T-helper 2 cell treated with Interferon-gamma antibody and Interleukin-4, amounts not matched to agents 100 ng/mL and 5 ng/mL, for 36 hours (primary cell): ENCODE measurements around the gene KCNJ3. TPM values are rescaled to one million over a fixed set of nuclear protein-coding genes. Genes with fewer than 3 reads are reported as not detected.

Experiments
- intact Hi-C: fragments of 100-400 bp; cut with micrococcal nuclease; formaldehyde crosslinking; loops from one replicate; pipeline ENCODE4 v1.15.1; 2023
- total RNA-seq: library from RNA; stranded (reverse); gene quantifications from 2 replicates; pipeline ENCODE4 v1.2.3, GENCODE V29; 2022

Gene KCNJ3, protein sequence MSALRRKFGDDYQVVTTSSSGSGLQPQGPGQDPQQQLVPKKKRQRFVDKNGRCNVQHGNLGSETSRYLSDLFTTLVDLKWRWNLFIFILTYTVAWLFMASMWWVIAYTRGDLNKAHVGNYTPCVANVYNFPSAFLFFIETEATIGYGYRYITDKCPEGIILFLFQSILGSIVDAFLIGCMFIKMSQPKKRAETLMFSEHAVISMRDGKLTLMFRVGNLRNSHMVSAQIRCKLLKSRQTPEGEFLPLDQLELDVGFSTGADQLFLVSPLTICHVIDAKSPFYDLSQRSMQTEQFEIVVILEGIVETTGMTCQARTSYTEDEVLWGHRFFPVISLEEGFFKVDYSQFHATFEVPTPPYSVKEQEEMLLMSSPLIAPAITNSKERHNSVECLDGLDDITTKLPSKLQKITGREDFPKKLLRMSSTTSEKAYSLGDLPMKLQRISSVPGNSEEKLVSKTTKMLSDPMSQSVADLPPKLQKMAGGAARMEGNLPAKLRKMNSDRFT
- total RNA-seq: not detected in 2 replicates

DNA sequence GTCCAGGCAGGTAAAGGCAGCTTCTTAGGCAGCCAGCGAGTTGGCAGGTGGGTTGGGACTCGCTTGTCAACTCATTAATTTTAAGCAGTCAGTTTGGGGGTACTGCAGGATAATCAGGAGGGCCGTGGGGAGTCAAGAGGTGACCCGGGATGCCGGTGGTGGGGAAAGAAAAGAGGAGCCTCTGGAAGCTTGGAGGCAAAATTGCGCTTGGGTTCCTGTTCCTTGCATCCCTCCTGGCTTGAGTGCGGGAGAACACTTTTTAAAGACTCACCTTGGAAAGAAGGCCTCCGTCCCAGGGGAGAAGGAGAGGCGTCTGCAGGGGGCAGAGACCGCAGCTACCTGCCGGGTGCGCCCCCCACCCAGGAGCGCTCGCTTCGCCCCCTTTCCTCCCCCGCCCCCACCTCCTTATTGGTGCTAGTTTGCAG is at the start of gene KCNJ3:
TSS of gene KCNJ3 (plus strand) at position 400 of the 425 bp plus-strand sequence. CDS start 81 bp downstream, outside the sequence.
- intact Hi-C loops: no loop called here

DNA sequence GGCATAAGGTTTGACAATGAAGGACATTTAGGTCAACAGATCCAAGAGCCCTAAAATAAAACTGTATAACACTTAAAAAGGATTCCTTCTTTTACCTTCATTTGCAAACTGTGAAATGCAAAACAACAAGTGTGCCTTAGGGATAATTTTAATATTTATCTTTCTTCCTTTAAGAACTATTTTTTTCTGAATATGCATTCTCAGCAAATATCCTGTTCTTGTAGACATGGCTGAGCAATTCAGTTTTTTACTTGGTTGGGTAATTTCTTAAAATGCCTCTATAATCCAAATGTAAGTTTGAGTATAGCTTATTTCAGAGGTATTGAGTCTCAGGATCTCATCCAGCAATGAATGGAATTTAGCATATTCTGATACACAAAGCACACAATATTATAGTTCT is 43.0 kb upstream of the KCNJ3 start:
- intact Hi-C loops: no loop called here

DNA sequence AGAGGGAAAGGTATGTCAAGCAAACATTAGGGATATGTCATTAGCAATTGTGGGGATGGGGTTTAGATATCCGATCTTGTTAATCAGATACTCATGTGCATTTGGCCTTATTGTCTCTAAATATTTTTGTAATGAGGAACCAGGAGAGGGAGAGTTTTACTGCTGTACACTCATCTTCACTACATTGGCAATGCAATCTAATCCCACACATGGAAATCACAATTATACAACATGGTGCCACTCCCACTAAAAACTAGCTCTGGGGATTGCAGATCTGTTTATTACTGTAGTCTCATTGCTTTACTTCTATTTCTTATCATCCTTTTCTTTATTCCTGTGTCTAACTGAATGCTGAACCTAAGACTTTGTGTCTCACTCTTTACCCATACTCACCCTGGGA is 39.6 kb upstream of the KCNJ3 start:
- intact Hi-C loops: no loop called here

DNA sequence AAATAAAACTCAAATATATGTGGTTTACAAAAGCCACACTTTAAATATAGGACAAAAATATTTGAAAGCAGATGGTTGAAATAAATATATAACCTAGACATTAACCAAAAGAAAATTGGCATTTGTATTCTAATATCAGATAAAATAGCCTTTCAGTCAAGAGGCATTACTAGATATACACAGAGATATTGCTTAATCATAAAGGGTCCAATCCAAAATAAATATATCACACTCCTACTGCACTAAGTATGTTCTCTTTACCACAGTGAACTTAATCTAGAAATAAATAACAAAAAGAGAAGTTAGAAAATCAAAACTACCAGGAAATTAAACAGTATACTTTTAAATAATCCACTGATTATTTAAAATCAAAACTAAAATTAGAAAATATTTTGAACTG is 34.2 kb upstream of the KCNJ3 start:
- intact Hi-C loops: no loop called here

DNA sequence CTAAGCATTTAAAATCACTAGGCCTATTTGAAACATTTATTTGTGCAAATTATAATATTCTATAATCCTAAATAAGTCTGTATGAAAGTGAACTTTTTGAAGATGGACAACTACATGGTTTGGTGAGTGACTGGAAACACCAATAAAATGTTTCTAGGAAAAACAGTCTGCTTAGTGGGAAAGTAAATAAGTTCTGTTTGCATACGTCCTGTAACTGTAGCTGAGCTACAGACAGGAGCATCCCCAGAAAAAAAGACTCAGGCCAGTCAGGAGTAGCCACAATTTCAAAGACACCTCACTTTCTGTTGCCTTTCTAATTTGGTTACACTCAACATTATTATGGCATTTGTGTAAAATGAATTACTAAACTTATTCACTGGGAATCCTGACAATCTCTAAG is 28.4 kb upstream of the KCNJ3 start:
- intact Hi-C loops: no loop called here

DNA sequence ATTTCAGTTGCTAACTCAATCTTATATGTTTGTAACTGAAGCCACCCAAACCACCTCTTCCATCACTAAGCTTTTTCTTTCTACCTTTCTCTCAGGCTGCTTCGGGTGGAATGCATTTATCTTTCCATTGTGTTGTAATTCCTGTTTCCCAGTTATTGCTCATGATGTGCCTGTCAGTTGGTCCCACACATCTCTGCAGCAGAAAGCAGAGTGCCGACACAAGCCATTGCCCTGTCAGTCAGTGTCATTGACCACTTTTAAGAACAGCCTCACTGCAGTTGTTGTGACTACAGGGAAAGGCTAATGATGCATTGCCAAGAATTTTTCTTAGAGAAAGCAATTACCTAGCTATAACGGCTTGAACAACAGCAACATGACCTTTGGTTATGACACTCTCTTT is 24.8 kb upstream of the KCNJ3 start:
- intact Hi-C loops: no loop called here

DNA sequence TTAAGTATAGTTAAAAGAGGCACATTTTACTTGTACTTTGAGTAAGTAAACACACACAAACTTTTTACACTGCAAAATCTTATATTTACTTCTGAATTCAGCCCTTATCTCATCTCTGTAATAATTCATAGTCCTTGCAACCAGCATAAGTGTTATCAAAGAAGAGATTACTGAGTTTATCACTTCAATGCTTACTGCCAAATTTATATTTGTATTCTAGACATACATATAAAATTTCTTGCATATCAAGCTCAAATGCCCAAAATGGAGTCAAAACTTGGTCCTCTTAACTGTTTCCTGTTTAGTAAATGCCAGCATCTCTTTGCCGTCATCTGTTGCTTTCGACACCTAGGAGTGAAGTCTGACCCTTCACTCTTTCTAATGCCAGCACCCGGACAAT is 21.1 kb upstream of the KCNJ3 start:
- intact Hi-C loops: no loop called here

DNA sequence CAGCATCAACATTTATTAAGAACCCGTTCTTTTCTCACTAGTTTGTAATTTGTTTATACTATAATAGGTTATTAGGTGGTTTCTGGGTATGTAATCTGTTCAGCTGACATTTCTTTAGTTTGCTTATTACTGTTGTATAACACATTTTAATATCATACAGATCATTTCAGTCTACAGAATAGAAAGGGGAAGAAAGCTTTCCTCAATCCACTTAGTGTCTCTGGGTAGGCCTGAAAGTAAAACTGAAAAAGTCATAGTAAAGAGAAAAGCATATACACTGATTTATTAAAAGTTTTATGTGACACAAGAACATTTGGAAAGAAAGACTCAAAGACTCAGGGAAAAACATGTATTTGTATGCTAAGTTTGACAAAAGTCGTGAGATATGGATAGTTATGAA is 16.8 kb upstream of the KCNJ3 start:
- intact Hi-C loops: no loop called here

DNA sequence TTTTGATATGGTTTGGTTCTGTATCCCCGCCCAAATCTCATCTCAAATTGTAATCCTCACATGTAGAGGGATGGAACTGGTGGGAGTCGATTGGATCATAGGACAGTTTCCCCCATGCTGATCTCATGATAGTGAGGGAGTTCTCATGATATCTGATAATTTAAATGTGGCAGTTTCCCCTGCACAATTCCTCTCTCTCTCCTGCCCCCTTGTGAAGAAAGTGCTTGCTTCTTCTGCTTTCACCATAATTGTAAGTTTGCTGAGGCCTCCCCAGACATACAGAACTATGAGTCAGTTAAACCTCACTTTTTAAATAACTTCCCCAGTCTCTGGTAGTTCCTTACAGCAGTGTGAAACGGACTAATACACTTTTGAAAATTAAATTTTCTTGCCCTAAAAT is 12.3 kb upstream of the KCNJ3 start:
- intact Hi-C loops: no loop called here

DNA sequence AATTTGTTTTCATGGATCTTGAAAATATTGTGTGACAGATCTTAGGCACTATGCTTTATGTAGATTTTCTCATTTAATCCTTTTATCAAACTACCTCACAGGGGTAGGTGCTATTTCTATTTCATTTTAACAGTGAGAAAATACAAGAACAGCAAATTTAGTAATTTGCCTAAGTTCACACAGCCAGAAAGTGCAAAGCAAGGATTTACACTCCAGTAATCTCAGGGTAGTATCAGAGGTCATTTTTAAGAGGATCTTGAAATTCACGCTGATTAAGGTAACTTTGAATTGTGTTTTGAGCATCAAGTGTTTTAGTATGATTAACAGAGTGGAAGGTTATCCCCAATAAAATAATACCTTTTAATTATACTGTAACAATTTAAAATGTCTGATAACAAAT is 10.1 kb upstream of the KCNJ3 start:
- intact Hi-C loops: no loop called here

DNA sequence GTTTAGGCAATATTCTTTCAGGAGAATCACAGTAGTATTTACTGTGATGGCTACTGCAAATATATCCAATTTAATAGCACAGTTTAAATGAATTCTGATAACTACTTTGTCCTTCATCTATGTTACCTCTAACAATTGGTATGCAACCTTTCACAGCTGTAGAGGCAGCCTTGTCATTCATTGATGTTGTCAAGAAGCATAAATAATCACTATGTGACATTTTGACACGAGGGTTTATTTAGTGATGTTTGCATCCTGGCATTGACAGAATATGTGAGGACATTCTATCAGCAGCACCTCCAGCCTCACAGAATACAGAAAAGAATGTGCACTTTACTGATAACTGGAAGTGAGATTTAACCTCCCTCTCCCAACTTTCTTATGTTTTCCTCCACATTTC is 9.3 kb upstream of the KCNJ3 start:
- intact Hi-C loops: no loop called here

DNA sequence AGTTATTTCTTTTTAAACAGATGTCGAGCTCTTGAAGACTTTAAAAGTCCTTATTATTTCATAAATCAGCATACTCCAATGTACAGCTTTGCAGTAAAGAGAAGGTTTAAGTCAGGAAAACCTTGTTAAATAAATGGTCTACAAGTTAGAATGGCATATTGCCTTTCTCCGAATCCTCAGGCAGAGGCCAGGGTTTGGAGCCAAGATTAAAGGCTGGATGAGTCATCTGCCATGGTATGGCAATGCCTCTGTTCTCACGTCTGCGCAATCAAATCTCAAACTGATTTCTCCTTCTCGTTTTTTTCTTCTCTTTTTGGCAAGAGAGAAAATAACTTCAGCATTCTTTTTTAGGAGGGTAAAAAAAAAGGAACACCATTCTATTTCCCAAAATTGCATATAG is 5.6 kb upstream of the KCNJ3 start:
- intact Hi-C loops: no loop called here

DNA sequence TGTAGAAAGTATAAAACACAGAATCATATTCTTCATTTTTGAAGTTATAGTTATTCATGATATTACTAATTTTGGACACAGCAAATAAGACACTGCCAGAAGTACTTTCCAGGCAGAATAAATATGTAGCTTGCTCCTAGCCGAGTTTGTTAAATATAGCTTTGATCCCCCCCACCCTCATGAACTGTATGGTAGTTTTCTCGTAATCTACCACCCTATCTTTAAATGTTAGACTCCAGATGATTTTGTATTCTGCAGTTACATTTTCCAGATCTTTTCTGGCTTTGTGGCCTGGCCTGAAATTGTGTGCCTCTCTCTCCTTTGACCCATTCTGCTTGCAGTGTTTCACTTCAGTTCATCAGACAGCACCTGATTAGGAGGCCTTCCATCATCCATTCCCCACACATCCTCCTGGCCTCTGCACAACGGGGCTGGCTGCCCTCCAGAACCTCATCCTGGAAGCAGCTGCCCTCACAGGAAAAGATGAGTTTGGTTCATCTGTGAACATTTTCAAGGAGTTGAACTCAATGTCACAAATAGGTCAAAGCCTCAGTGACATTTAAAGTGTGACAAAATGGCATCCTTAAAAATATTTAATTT is 4.7 kb upstream of the KCNJ3 start:
- intact Hi-C loops: no loop called here

DNA sequence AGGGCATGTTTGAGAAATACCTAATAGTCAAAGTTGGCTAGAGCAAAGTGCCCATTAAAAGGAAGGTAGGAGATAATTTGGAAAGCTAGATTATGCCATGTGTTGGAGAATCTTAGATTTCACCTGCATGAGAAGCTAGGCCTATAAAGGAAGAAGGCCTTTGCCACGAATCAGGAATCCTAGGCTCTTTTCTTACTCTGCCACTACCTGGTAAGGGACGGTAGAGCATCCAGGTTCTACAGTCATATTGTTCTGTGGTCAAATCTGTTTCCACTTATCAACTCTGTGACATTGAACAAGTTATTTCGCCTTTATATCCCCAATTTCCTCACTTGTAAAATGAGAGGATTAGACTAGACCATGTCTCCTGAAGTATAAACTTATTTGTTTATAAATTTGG is 3.6 kb upstream of the KCNJ3 start:
- intact Hi-C loops: no loop called here

DNA sequence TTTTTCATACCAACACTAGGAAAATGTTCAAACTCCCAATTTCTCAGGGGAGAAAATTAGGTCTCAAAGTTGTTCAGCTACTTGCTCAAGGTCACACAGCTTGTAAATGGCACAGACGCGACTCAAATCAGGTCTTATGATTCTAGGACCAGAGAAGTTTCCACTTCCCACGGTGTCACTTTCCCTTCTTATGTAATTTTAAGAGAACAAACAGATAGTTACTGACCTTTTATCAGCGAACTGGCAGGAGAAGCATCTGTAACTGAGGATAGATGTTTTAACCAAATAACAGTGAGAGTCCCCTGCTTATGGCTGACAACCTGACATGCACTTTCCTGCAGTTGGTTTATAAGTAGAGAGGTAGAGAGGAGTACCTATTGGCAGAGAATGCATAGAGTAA is 2.1 kb upstream of the KCNJ3 start:
- intact Hi-C loops: no loop called here

DNA sequence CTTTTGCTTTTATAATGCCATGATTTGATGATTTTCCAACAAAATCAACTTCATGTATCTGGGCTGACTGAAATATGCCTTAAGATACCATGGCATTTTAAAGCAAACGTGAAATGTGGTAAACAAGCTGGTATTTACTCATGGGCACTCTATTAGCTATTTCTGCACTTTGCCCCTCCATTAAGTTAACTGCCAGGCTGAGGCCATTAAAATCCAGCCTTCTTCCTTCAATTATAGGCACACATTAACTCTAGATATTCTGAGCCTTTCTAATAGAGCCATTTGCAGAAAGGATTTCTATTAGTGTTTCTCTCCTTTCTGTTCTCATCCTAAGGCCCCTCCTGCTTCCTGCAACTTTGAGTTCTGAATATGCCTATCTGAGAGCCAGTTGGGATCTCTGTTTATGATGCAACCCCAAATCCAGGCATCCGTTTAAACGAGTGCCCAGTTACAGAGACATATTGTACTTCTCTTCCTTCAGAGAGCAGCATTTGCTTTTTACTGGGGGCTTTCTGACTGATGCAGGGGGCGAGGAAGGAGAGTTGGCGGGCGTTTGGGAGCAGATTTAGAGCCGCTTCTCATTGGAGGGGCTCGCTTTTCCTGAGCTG is 1.6 kb upstream of the KCNJ3 start:
- intact Hi-C loops: no loop called here

DNA sequence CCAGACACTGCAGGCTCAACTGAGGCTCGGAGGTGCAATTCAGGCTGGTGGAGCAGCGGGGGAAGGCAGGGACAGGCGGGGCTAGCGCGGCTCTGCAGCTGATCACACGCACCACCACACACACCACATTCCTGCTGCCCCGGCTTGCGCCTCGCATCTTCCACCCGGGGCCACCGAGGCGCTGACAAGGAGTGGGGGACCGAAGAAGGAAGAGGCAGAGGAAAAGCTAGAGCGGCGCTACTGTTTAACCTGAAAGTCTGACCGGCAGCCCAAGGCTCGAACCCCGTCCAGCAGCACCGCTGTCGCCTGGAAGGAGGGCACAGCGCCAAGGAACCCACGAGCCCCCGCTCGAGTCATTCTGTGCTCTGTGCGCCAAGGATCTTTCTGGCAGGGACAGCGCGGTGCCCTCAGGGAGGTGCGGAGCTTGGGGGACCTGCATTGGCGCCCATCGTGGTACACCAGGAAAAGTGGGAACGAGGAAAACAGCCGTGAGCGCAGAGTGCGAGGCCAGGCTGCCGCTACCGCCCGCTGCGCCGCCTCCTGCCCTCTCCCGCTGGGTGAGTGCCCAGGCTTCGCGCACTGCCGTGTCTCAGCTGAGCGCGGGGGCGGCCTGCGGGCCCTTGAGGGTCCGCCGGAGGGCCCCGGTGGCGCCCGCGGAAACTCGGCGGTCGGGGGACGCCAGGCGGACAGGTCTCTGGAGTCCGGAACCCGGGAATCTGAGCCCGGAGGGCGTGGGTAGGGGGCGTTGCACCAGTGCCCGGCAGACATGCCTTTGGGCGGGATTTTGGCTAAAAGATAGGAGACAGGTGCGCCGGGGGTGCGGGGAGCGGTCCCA is 860 bp upstream of the KCNJ3 start:
- intact Hi-C loops: no loop called here

DNA sequence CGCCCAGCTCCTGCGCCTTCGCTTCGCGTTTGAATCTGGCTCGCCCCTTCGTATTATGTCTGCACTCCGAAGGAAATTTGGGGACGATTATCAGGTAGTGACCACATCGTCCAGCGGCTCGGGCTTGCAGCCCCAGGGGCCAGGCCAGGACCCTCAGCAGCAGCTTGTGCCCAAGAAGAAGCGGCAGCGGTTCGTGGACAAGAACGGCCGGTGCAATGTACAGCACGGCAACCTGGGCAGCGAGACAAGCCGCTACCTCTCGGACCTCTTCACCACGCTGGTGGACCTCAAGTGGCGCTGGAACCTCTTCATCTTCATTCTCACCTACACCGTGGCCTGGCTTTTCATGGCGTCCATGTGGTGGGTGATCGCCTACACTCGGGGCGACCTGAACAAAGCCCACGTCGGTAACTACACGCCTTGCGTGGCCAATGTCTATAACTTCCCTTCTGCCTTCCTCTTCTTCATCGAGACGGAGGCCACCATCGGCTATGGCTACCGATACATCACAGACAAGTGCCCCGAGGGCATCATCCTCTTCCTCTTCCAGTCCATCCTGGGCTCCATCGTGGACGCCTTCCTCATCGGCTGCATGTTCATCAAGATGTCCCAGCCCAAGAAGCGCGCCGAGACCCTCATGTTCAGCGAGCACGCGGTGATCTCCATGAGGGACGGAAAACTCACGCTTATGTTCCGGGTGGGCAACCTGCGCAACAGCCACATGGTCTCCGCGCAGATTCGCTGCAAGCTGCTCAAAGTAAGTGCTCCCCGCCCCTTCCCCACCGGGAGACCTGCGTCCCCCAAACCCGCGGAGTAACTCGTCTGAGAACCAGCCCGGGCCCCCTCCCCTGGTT is 453 bp downstream of the KCNJ3 start:
- intact Hi-C loops: no loop called here

DNA sequence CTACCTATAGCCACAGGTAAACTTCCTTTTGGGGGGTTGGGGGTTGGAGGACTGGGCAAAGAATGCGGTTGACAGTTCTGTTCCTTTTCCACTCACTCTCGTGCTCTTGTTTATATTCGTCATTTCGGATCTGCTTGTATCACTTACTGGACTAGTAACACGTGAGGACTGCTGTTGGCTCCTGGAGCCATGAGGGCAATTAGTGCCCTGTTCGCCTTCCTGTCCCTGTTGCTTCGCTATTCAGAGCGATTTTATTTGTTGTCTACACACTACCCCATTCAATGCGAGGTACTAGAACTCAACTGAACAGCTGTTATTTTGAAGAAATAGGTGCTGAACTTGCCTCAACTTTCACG is 1.1 kb downstream of the KCNJ3 start:
- intact Hi-C loops: no loop called here

DNA sequence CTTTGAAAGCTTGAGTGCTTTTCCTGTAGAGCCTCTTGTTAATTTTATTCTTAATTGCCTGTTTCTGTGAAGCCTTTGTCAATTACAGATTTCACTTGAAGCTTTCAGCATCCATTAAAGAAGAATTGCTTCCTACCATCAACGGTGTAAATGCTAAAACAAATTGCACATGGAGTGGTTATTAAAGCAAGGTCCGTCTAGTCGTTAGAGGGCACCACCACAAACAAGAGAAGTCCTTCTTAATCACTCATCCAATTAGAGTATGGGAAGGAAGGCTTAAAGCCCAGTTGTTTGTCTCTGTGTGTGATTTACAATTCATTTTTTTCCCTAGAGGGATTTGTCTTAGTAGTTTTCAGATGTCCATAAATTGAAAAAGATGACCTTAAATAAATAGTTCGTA is 1.6 kb downstream of the KCNJ3 start:
- intact Hi-C loops: no loop called here

DNA sequence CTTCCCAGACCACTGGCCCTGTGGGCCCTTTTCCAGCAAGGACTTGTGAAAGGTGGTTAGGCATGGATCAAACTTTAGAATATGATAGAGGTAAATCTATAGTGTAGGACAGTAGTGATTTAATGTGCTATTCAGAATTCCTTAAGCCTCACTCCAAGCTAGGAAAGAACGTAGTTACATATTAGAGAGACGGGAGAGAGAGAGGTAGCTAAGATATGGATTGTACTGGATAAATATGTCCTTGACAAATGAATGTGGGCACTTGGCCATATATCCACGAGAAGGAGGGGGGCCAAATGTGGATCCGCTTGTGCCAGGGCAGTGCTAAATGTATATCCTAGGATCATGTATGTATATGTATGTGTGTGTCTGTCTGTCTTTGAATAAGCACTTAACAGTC is 6.5 kb downstream of the KCNJ3 start:
- intact Hi-C loops: no loop called here
